Erythroblast (primary cell): ENCODE results near the gene SF3A1.

Experiments used
- GATA1 ChIP-seq: IDR thresholded peaks from 2 replicates; pipeline ENCODE4 v1.6.1; 2011; ENCODE audit warnings: low read depth, mild to moderate bottlenecking, control low read depth, low read length, moderate library complexity
- POLR2A ChIP-seq: IDR thresholded peaks from 2 replicates; pipeline ENCODE4 v1.6.1; 2011; ENCODE audit warnings: mild to moderate bottlenecking, low read length

GRCh38 chr22:30289980-30290313 is 66.7 kb downstream of the SF3A1 start:
- no peak for TF ChIP-seq POLR2A
- TF ChIP-seq GATA1 = no peak
